ENCODE data around the gene SESN1. TPM values are rescaled to one million over a fixed set of nuclear protein-coding genes. Genes with fewer than 3 reads are reported as not detected.
A peak's percentile ranks its signal among the peaks of the same experiment; 100 is the strongest.

The SESN1 gene
- polyA plus RNA-seq, 2 of the 4 experiments (the other 2 are of a cell fraction): 7.9 to 13.9 TPM

DNA sequence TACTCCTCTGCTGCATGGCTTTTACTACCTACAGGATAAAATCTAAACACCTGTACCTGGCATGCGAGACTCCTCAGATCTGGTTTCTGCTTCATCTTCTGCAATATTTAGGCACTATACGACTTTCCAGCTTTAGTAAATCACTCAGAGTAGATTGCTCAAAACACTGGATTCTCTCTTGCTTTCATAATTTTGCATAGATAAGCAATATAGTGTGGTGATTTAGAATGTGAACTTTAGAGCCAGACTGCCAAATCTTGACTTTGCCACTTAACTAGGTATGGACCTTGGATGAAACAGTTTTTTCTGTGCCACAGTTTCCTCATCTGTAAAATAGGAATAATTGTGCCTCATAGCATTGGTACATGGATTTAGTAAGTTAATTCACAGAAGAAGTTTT, 29.6 kb upstream of the SESN1 start:
- FAIRE-seq: no peak
- ChIA-PET CTCF (no interaction called here), POLR2A (no interaction called here)
- Histone ChIP-seq H3K4me2 (no peak overlapping the region), H3K4me1 (peaks cover 20% of the 10 kb centered on the region), H3K27ac (no peak overlapping the region), H3K4me3 (no peak overlapping the region), H3K9me3 (no peaks in the 10 kb centered on the region)
- no peak for DNase-seq (ENCODE audit: low read depth in 1 of 2, low spot score in 1 of 2)
- 85% methylated on average over 2 of the region's 2 CpGs for WGBS (ENCODE audit: missing lambda C conversion rate)
- TF ChIP-seq CEBPB (IDR thresholded peaks at IDR 0.05): no peak
- TF ChIP-seq, protein P1, sequence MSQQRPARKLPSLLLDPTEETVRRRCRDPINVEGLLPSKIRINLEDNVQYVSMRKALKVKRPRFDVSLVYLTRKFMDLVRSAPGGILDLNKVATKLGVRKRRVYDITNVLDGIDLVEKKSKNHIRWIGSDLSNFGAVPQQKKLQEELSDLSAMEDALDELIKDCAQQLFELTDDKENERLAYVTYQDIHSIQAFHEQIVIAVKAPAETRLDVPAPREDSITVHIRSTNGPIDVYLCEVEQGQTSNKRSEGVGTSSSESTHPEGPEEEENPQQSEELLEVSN (IDR thresholded peaks at IDR 0.05; ENCODE audit: borderline replicate concordance, low read depth): no peak
- peak; percentile 40 for TF ChIP-seq MAFK (IDR thresholded peaks at IDR 0.05; ENCODE audit: partially characterized antibody)
- no peak for TF ChIP-seq RARB (CRISPR knock-in tag; IDR thresholded peaks at IDR 0.05)
- ATAC-seq: no peak

DNA sequence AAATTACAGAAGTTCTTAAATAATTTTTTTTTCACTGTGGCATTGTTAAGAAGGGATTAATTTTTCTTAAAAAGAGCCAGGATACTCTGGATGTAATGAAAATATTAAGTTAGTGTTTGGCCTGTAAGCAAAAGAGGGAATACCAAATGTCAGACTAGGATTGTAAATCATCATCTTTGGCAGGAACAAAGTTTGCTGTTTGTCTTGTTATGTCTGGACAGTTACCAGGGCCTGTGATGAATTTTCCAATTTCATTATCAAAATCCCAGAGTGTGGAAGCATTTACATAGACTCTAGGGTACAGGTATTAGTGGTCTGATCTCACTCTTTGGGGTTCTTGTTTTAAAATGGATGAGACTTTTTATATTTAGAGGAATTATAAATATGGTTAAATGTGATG, 26.8 kb upstream of the SESN1 start:
- peaks cover 20% of the 10 kb centered on the region for H3K4me1 ChIP-seq
- no peaks in the 10 kb centered on the region for H3K9me3 ChIP-seq
- ChIA-PET POLR2A (no interaction called here), CTCF (no interaction called here)
- FAIRE-seq (no peak), DNase-seq (ENCODE audit: low read depth in 1 of 2, low spot score in 1 of 2) (peak in 1 of 2 experiments; percentile 2), ATAC-seq (no peak)
- no peak overlapping the region for H3K4me3 ChIP-seq
- no peak overlapping the region for H3K27ac ChIP-seq
- H3K4me2 ChIP-seq: peak overlapping the region; percentile 58
- TF ChIP-seq CBX8 (IDR thresholded peaks at IDR 0.05) (no peak), SREBF2 (IDR thresholded peaks at IDR 0.05) (no peak), CHD2 (IDR thresholded peaks at IDR 0.05; ENCODE audit: low read length, partially characterized antibody) (no peak), MYC (IDR thresholded peaks at IDR 0.05; ENCODE audit: borderline replicate concordance, low read length) (no peak), PHF8 (IDR thresholded peaks at IDR 0.05; ENCODE audit: borderline replicate concordance, low read depth) (no peak), CHD4 (IDR thresholded peaks at IDR 0.05; ENCODE audit: borderline replicate concordance) (no peak), RFX5 (IDR thresholded peaks at IDR 0.05) (no peak), HEYL (CRISPR knock-in tag; IDR thresholded peaks at IDR 0.05) (no peak), CBX2 (IDR thresholded peaks at IDR 0.05; ENCODE audit: borderline replicate concordance, low read depth) (no peak), TP53 (CRISPR knock-in tag; IDR thresholded peaks at IDR 0.05) (no peak)
- TF ChIP-seq, protein P2, sequence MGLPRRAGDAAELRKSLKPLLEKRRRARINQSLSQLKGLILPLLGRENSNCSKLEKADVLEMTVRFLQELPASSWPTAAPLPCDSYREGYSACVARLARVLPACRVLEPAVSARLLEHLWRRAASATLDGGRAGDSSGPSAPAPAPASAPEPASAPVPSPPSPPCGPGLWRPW (IDR thresholded peaks at IDR 0.05): no peak
- TF ChIP-seq, protein P3, sequence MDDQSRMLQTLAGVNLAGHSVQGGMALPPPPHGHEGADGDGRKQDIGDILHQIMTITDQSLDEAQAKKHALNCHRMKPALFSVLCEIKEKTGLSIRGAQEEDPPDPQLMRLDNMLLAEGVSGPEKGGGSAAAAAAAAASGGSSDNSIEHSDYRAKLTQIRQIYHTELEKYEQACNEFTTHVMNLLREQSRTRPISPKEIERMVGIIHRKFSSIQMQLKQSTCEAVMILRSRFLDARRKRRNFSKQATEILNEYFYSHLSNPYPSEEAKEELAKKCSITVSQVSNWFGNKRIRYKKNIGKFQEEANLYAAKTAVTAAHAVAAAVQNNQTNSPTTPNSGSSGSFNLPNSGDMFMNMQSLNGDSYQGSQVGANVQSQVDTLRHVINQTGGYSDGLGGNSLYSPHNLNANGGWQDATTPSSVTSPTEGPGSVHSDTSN (IDR thresholded peaks at IDR 0.05): no peak
- TF ChIP-seq, protein P1 (IDR thresholded peaks at IDR 0.05; ENCODE audit: borderline replicate concordance, low read depth): no peak

DNA sequence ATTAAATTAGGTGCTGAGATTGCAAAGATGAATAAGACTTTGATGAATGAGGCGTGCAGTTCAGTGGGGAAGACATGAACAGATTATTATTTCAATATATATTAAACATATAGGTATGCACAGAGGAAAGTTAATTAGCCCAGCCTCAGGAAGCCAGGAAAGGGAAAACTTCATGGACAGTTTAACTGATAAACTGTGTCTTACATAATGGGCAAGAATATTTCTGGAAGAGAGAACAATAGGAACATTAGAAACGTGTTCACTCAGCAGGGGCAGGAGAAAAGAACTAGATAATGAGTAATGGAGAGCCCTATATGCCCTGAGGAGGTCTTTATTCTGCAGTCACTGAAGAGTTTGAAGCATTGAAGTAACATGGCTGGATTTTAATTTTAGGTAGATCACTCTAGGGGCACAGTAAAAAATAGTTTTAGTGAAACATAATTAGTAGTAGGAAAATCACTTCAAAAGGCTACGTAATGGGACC, 24.3 kb upstream of the SESN1 start:
- no peak for FAIRE-seq

More for the DNA sequence above, 24.3 kb upstream of the SESN1 start:
- CTCF ChIA-PET: no interaction called here
- H3K27ac ChIP-seq: no peak overlapping the region
- no peaks in the 10 kb centered on the region for H3K9me3 ChIP-seq
- TF ChIP-seq, protein P4, sequence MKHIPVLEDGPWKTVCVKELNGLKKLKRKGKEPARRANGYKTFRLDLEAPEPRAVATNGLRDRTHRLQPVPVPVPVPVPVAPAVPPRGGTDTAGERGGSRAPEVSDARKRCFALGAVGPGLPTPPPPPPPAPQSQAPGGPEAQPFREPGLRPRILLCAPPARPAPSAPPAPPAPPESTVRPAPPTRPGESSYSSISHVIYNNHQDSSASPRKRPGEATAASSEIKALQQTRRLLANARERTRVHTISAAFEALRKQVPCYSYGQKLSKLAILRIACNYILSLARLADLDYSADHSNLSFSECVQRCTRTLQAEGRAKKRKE (CRISPR knock-in tag; IDR thresholded peaks at IDR 0.05; ENCODE audit: low read depth): no peak
- TF ChIP-seq NFE2L2 (conservative IDR thresholded peaks at IDR 0.05; ENCODE audit: low read length): no peak
- TF ChIP-seq HOXB13 (CRISPR knock-in tag; IDR thresholded peaks at IDR 0.05; ENCODE audit: low read depth): no peak
- TF ChIP-seq JUNB (IDR thresholded peaks at IDR 0.05): no peak
- no peak for TF ChIP-seq RARB (CRISPR knock-in tag; IDR thresholded peaks at IDR 0.05)
- no peak for TF ChIP-seq GATA3 (IDR thresholded peaks at IDR 0.05; ENCODE audit: borderline replicate concordance)
- no peak for TF ChIP-seq CBX8 (IDR thresholded peaks at IDR 0.05)
- TF ChIP-seq PHF8 (IDR thresholded peaks at IDR 0.05; ENCODE audit: borderline replicate concordance, low read depth): no peak
- no peak for TF ChIP-seq JUN (IDR thresholded peaks at IDR 0.05)
- no peak for TF ChIP-seq KDM1A (IDR thresholded peaks at IDR 0.05; ENCODE audit: low read depth)
- no peak for TF ChIP-seq ZC3H11A (IDR thresholded peaks at IDR 0.05)
- TF ChIP-seq, protein P5, sequence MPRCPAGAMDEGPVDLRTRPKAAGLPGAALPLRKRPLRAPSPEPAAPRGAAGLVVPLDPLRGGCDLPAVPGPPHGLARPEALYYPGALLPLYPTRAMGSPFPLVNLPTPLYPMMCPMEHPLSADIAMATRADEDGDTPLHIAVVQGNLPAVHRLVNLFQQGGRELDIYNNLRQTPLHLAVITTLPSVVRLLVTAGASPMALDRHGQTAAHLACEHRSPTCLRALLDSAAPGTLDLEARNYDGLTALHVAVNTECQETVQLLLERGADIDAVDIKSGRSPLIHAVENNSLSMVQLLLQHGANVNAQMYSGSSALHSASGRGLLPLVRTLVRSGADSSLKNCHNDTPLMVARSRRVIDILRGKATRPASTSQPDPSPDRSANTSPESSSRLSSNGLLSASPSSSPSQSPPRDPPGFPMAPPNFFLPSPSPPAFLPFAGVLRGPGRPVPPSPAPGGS (IDR thresholded peaks at IDR 0.05): no peak
- TF ChIP-seq CHD4 (IDR thresholded peaks at IDR 0.05; ENCODE audit: borderline replicate concordance): no peak
- no peak for TF ChIP-seq KDM5A (IDR thresholded peaks at IDR 0.05)
- no peak for TF ChIP-seq ZSCAN20 (CRISPR knock-in tag; IDR thresholded peaks at IDR 0.05)
- TF ChIP-seq, protein P6, sequence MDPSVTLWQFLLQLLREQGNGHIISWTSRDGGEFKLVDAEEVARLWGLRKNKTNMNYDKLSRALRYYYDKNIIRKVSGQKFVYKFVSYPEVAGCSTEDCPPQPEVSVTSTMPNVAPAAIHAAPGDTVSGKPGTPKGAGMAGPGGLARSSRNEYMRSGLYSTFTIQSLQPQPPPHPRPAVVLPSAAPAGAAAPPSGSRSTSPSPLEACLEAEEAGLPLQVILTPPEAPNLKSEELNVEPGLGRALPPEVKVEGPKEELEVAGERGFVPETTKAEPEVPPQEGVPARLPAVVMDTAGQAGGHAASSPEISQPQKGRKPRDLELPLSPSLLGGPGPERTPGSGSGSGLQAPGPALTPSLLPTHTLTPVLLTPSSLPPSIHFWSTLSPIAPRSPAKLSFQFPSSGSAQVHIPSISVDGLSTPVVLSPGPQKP (IDR thresholded peaks at IDR 0.05; ENCODE audit: low read depth, low read length): no peak
- TF ChIP-seq POLR2A (IDR thresholded peaks at IDR 0.05; ENCODE audit: low read length): no peak
- TF ChIP-seq, protein P7, sequence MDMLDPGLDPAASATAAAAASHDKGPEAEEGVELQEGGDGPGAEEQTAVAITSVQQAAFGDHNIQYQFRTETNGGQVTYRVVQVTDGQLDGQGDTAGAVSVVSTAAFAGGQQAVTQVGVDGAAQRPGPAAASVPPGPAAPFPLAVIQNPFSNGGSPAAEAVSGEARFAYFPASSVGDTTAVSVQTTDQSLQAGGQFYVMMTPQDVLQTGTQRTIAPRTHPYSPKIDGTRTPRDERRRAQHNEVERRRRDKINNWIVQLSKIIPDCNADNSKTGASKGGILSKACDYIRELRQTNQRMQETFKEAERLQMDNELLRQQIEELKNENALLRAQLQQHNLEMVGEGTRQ (IDR thresholded peaks at IDR 0.05): no peak
- WGBS (ENCODE audit: missing lambda C conversion rate): 72% methylated on average over 3 of the region's 3 CpGs
- no peak overlapping the region for H3K4me3 ChIP-seq
- ATAC-seq (no peak), DNase-seq (ENCODE audit: low read depth in 1 of 2, low spot score in 1 of 2) (no peak)
- POLR2A ChIA-PET: no interaction called here
- H3K4me1 ChIP-seq: peaks cover 20% of the 10 kb centered on the region
- no peak overlapping the region for H3K4me2 ChIP-seq
